Effector CD8-positive, alpha-beta T cell (primary cell): ENCODE data around the gene HOXB4.

Source experiments
- DNase-seq: peaks from one replicate; lab custom pipeline; 2025; lab: John Stamatoyannopoulos, UW

The HOXB4 gene

GRCh38 chr17:48601539-48602425, 23.6 kb upstream of the HOXB4 start:
- DNase-seq = no peak

- DNase-seq = no peak
Observed at GRCh38 chr17:48601207-48601538, 23.0 kb upstream of the HOXB4 start.

GRCh38 chr17:48600244-48601098, 22.3 kb upstream of the HOXB4 start:
- no peak for DNase-seq

- no peak for DNase-seq
Observed at GRCh38 chr17:48599354-48599753, 21.2 kb upstream of the HOXB4 start.

GRCh38 chr17:48598736-48599135, 20.6 kb upstream of the HOXB4 start:
- no peak for DNase-seq

GRCh38 chr17:48597778-48598631, 19.9 kb upstream of the HOXB4 start:
- DNase-seq = no peak

GRCh38 chr17:48597528-48597777, 19.3 kb upstream of the HOXB4 start:
- DNase-seq = no peak

GRCh38 chr17:48596735-48597527, 18.8 kb upstream of the HOXB4 start:
- DNase-seq = no peak

- DNase-seq = no peak
Observed at GRCh38 chr17:48596000-48596734, 18.0 kb upstream of the HOXB4 start.

GRCh38 chr17:48595278-48595999, 17.3 kb upstream of the HOXB4 start:
- no peak for DNase-seq

- DNase-seq = no peak
Observed at GRCh38 chr17:48594538-48595277, 16.6 kb upstream of the HOXB4 start.

- DNase-seq = peak; percentile 70
Observed at GRCh38 chr17:48593840-48594537, 15.8 kb upstream of the HOXB4 start.

- DNase-seq = no peak
Observed at GRCh38 chr17:48593126-48593829, 15.1 kb upstream of the HOXB4 start, which contains the start of gene HOXB5. Gene HOXB5, minus strand, starts transcription at chr17:48593779. Its CDS starts 97 bp downstream, at chr17:48593682.

- no peak for DNase-seq
Observed at GRCh38 chr17:48592577-48592976, 14.4 kb upstream of the HOXB4 start.

- DNase-seq = no peak
Observed at GRCh38 chr17:48592057-48592514, 13.9 kb upstream of the HOXB4 start.

GRCh38 chr17:48591255-48592056, 13.3 kb upstream of the HOXB4 start:
- no peak for DNase-seq

- no peak for DNase-seq
Observed at GRCh38 chr17:48590607-48591161, 12.5 kb upstream of the HOXB4 start.
